HCT116 (cell line): ENCODE data around the gene GNG4. TPM values are rescaled to one million over a fixed set of nuclear protein-coding genes. Genes with fewer than 3 reads are reported as not detected.

Source experiments
- ATAC-seq: fragments of 200-7000 bp; cut with Tn5 transposase; 2 replicates; pipeline ENCODE4 v1.9.1; 2020; ENCODE audit warnings: mild to moderate bottlenecking, moderate library complexity
- BruUV-seq: library from RNA; stranded (reverse); fragments of 400-500 nt; replicated peaks from 2 replicates; lab custom pipeline; 2021; lab: Mats Ljungman, UMichigan
- CTCF ChIA-PET: fragments of 300-600 bp; sonication (Branson Sonifier 250); formaldehyde crosslinking; loops from one replicate; lab custom pipeline; 2021; ENCODE audit warnings: antibody characterized with exemption; lab: Charles Lee
- POLR2A ChIA-PET: fragments of 300-600, 350-600 bp; sonication (Branson Sonifier 250); formaldehyde crosslinking; loops from one replicate; lab custom pipeline; 2021; ENCODE audit warnings: antibody characterized with exemption; lab: Charles Lee
- RAD21 ChIA-PET, 2 experiments: fragments of 300-600 bp; sonication (Branson Sonifier 250); formaldehyde crosslinking; loops; one replicate each; lab custom pipeline; 2023; ENCODE audit warnings: low total read pairs in 2 of 2; ENCODE audit not compliant: uncharacterized antibody in 2 of 2, unreplicated experiment in 2 of 2, low non-redundant PET in 1 of 2; lab: Charles Lee
- DNase-seq: peaks from one replicate; pipeline ENCODE4 v3.0.0-alpha.2; 2010; ENCODE audit warnings: low read depth, low spot score
- H2AFZ ChIP-seq: fragments of 200-600 bp; shearing (Covaris generic), sonication (generic); 2 replicates; pipeline ENCODE4 v1.6.1; 2017; ENCODE audit warnings: low read depth, mixed run types, mixed read lengths, antibody characterized with exemption, low read length; ENCODE audit not compliant: poor library complexity, severe bottlenecking
- H3K27ac ChIP-seq: 2 replicates; pipeline ENCODE4 v1.5.1; 2012; ENCODE audit warnings: low read depth, low read length
- H3K27me3 ChIP-seq: fragments of 200-600 bp; sonication (generic); 2 replicates; pipeline ENCODE4 v1.6.1; 2016; ENCODE audit warnings: mixed run types, low read length, mixed read lengths; ENCODE audit not compliant: insufficient read depth
- H3K36me3 ChIP-seq, 2 experiments: fragments of 200-500 bp in 1 of 2; fragments of 200-600 bp in 1 of 2; sonication (Bioruptor generic) in 1 of 2; sonication (generic) in 1 of 2; 2 replicates each; pipeline versions ENCODE4 v1.5.1 to v1.6.1; 2014 to 2016; ENCODE audit warnings: low read length in 2 of 2, inconsistent platforms in 1 of 2, mixed read lengths in 1 of 2, mixed run types in 1 of 2; ENCODE audit not compliant: insufficient read depth in 2 of 2, control insufficient read depth in 1 of 2
- H3K4me1 ChIP-seq, 2 experiments: fragments of 200-600 bp in 1 of 2; sonication (generic) in 1 of 2; 2 replicates each; pipeline versions ENCODE4 v1.5.1 to v1.6.1; 2012 to 2017; ENCODE audit warnings: low read length in 2 of 2, inconsistent platforms in 1 of 2, mild to moderate bottlenecking in 1 of 2, mixed read lengths in 1 of 2, mixed run types in 1 of 2, moderate library complexity in 1 of 2; ENCODE audit not compliant: insufficient read depth in 2 of 2, control insufficient read depth in 1 of 2
- H3K4me2 ChIP-seq: fragments of 200-600 bp; sonication (generic); 2 replicates; pipeline ENCODE4 v1.6.1; 2017; ENCODE audit warnings: mixed run types, low read length, mixed read lengths
- H3K4me3 ChIP-seq, 2 experiments: fragments of 200-600 bp in 1 of 2; sonication (generic) in 1 of 2; replicated peaks in 1 of 2; 2 replicates each; pipeline ENCODE4 v1.5.1; 2011 to 2016; ENCODE audit warnings: low read length in 2 of 2, control low read depth in 1 of 2, low read depth in 1 of 2, mild to moderate bottlenecking in 1 of 2, mixed read lengths in 1 of 2, mixed run types in 1 of 2
- H3K79me2 ChIP-seq: fragments of 200-600 bp; sonication (generic); 2 replicates; pipeline ENCODE4 v1.6.1; 2017; ENCODE audit warnings: mild to moderate bottlenecking, mixed run types, low read length, moderate library complexity, mixed read lengths; ENCODE audit not compliant: insufficient read depth
- H3K9ac ChIP-seq: fragments of 200-600 bp; sonication (generic); 2 replicates; pipeline ENCODE4 v1.6.1; 2016; ENCODE audit warnings: low read length, mixed read lengths
- H3K9me2 ChIP-seq: fragments of 200-600 bp; sonication (generic), shearing (Covaris generic); 2 replicates; pipeline ENCODE4 v1.6.1; 2017; ENCODE audit warnings: mixed run types, mild to moderate bottlenecking, moderate library complexity; ENCODE audit not compliant: insufficient read depth
- H3K9me3 ChIP-seq, 2 experiments: fragments of 200-500 bp in 1 of 2; fragments of 200-600 bp in 1 of 2; sonication (Bioruptor generic) in 1 of 2; sonication (generic) in 1 of 2; 2 replicates each; pipeline ENCODE4 v1.6.1; 2014 to 2017; ENCODE audit warnings: low read length in 2 of 2, mixed read lengths in 2 of 2, inconsistent platforms in 1 of 2, low read depth in 1 of 2, mild to moderate bottlenecking in 1 of 2, mixed run types in 1 of 2, moderate library complexity in 1 of 2; ENCODE audit not compliant: control insufficient read depth in 1 of 2, insufficient read depth in 1 of 2
- H4K20me1 ChIP-seq: fragments of 200-600 bp; sonication (generic), shearing (Covaris generic); 2 replicates; pipeline ENCODE4 v1.6.1; 2017; ENCODE audit warnings: mixed run types, mild to moderate bottlenecking, moderate library complexity; ENCODE audit not compliant: insufficient read depth
- CEBPB ChIP-seq: IDR thresholded peaks from 2 replicates; pipeline ENCODE4 v1.6.1; 2012; ENCODE audit warnings: low read depth
- EGR1 ChIP-seq: IDR thresholded peaks from 2 replicates; pipeline ENCODE4 v1.6.1; 2012; ENCODE audit warnings: low read depth
- ELF1 ChIP-seq: IDR thresholded peaks from 2 replicates; pipeline ENCODE4 v1.6.1; 2012; ENCODE audit warnings: low read depth, borderline replicate concordance
- EZH2 ChIP-seq: fragments of 200-600 bp; sonication (generic); IDR thresholded peaks from 2 replicates; pipeline ENCODE4 v1.6.1; 2017; ENCODE audit warnings: antibody characterized with exemption, mixed run types
- FOSL1 ChIP-seq: IDR thresholded peaks from 2 replicates; pipeline ENCODE4 v1.6.1; 2012; ENCODE audit warnings: low read depth
- JUND ChIP-seq: IDR thresholded peaks from 2 replicates; pipeline ENCODE4 v1.6.1; 2012
- POLR2A ChIP-seq: IDR thresholded peaks from 2 replicates; pipeline ENCODE4 v1.7.0; 2011; ENCODE audit warnings: borderline replicate concordance; ENCODE audit not compliant: insufficient read depth, insufficient read length; ENCODE audit errors: extremely low read depth
- REST ChIP-seq: IDR thresholded peaks from 2 replicates; pipeline ENCODE4 v1.6.1; 2012; ENCODE audit warnings: low read depth
- SIN3A ChIP-seq: IDR thresholded peaks from 2 replicates; pipeline ENCODE4 v1.6.1; 2012; ENCODE audit warnings: low read depth
- YY1 ChIP-seq: IDR thresholded peaks from 2 replicates; pipeline ENCODE4 v1.6.1; 2011; ENCODE audit warnings: low read length, low read depth, moderate library complexity, mild to moderate bottlenecking; ENCODE audit not compliant: insufficient replicate concordance; ENCODE audit errors: extremely low read depth
- ZBTB33 ChIP-seq: IDR thresholded peaks from 2 replicates; pipeline ENCODE4 v1.6.1; 2011; ENCODE audit warnings: mild to moderate bottlenecking, low read length, moderate library complexity; ENCODE audit not compliant: insufficient replicate concordance; ENCODE audit errors: extremely low read depth
- ZFX ChIP-seq: fragments of 450-650 bp; IDR thresholded peaks from 2 replicates; pipeline ENCODE4 v1.6.1; 2017
- ZNF274 ChIP-seq: fragments of 200-500 bp; sonication (Bioruptor generic); IDR thresholded peaks from 2 replicates; pipeline ENCODE4 v1.6.1; 2014; ENCODE audit warnings: mild to moderate bottlenecking, low read depth, low read length, inconsistent platforms
- intact Hi-C: fragments of 100-400 bp; cut with micrococcal nuclease; formaldehyde crosslinking; loops from 2 replicates; pipeline ENCODE4 v1.10.0; 2022
- total RNA-seq: library from RNA; stranded (reverse); gene quantifications from one replicate; pipeline ENCODE4 v1.2.1, GENCODE V29; 2021; ENCODE audit not compliant: unreplicated experiment
- TF ChIP-seq, protein P1 (sequence below): IDR thresholded peaks from 2 replicates; pipeline ENCODE4 v1.6.1; 2012

GNG4 gene
- total RNA-seq, 1 experiment from 2014 or later: 10.6 TPM

- TF ChIP-seq REST (no peak), SIN3A (no peak)
- TF ChIP-seq, all 23 proteins: peak for 10
Measured at GRCh38 chr1:235642011-235642942, 7.3 kb downstream of the GNG4 start (continued).

DNA sequence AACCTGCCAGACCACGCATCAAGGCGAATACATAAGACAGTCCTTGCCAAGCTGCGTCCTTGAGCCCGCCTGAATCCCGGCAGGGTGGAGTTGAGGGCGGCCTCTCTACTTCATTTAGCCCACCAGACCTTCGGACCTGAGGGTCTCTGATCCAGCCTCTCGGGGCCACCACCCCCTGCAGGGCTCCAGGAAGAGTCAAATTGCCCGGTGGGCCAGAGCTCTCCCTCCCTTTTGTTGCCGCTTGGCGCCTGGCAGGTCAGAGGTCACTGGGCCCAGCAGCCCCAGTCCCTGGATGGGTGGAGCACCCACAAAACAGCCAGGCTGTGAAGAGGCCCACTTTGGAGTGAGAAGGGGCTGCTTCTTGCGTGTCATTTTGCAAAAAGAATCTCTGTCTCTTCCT is 9.0 kb downstream of the GNG4 start:
- Histone ChIP-seq H3K9me3 (no peaks in the 10 kb centered on the region), H3K9ac (no peak overlapping the region), H2AFZ (no peak overlapping the region), H3K79me2 (no peaks in the 10 kb centered on the region), H3K27ac (no peak overlapping the region), H3K4me2 (no peak overlapping the region), H3K4me3 (no peak overlapping the region), H3K27me3 (no peaks in the 10 kb centered on the region), H3K36me3 (no peaks in the 10 kb centered on the region), H4K20me1 (no peaks in the 10 kb centered on the region), H3K9me2 (no peaks in the 10 kb centered on the region), H3K4me1 (peaks cover 27 to 39% of the 10 kb centered on the region in 2 experiments)
- POLR2A ChIA-PET: no interaction called here
- CTCF ChIA-PET: interaction anchor here (2.1 kb wide), 1 partner anchor 40 kb away, joined by 9 read pairs; no protein-coding TSS in a partner anchor
- intact Hi-C loops: no loop called here
- no TSS peak for BruUV-seq
- RAD21 ChIA-PET: no interaction called here
- ATAC-seq (no peak), DNase-seq (no peak)
- TF ChIP-seq YY1: no peak
- TF ChIP-seq REST: no peak
- no peak for TF ChIP-seq CEBPB
- no peak for TF ChIP-seq SIN3A
- TF ChIP-seq EZH2: no peak
- TF ChIP-seq JUND: no peak
- no peak for TF ChIP-seq FOSL1
- TF ChIP-seq POLR2A: no peak
- no peak for TF ChIP-seq ZFX
- TF ChIP-seq ELF1: no peak
- TF ChIP-seq EGR1: no peak
- TF ChIP-seq, protein P1, sequence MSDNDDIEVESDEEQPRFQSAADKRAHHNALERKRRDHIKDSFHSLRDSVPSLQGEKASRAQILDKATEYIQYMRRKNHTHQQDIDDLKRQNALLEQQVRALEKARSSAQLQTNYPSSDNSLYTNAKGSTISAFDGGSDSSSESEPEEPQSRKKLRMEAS: no peak
- TF ChIP-seq ZNF274: no peak
- no peak for TF ChIP-seq ZBTB33
